COLO829 (cell line): ENCODE measurements around the gene PRKCE.

Experiments
- DNase-seq: peaks from one replicate; pipeline ENCODE4 v3.0.0; 2012; ENCODE audit warnings: low spot score

Gene PRKCE

GRCh38 chr2:45992021-45992740 lies 340.7 kb downstream of the PRKCE start:
- DNase-seq, result no peak

GRCh38 chr2:45992741-45993475 lies 341.4 kb downstream of the PRKCE start:
- no peak for DNase-seq

GRCh38 chr2:45993476-45993991 lies 342.1 kb downstream of the PRKCE start:
- peak; percentile 76 for DNase-seq

- no peak for DNase-seq
Measured at GRCh38 chr2:45994060-45994459, 342.6 kb downstream of the PRKCE start.

- DNase-seq, result no peak
Measured at GRCh38 chr2:46000660-46001059, 349.2 kb downstream of the PRKCE start.

- DNase-seq, result no peak
Measured at GRCh38 chr2:46001290-46001689, 349.8 kb downstream of the PRKCE start.

- no peak for DNase-seq
Measured at GRCh38 chr2:46001741-46002506, 350.4 kb downstream of the PRKCE start.

- no peak for DNase-seq
Measured at GRCh38 chr2:46002507-46002883, 351.0 kb downstream of the PRKCE start.

- no peak for DNase-seq
Measured at GRCh38 chr2:46002947-46003346, 351.5 kb downstream of the PRKCE start.

- no peak for DNase-seq
Measured at GRCh38 chr2:46003903-46004473, 352.5 kb downstream of the PRKCE start.

- no peak for DNase-seq
Measured at GRCh38 chr2:46006473-46007025, 355.1 kb downstream of the PRKCE start.

GRCh38 chr2:46007412-46007811 lies 355.9 kb downstream of the PRKCE start:
- no peak for DNase-seq

- DNase-seq, result no peak
Measured at GRCh38 chr2:46008091-46008870, 356.8 kb downstream of the PRKCE start.

GRCh38 chr2:46009315-46009714 lies 357.8 kb downstream of the PRKCE start:
- DNase-seq, result no peak

- no peak for DNase-seq
Measured at GRCh38 chr2:46009772-46010171, 358.3 kb downstream of the PRKCE start.

GRCh38 chr2:46010223-46010924 lies 358.9 kb downstream of the PRKCE start:
- no peak for DNase-seq

GRCh38 chr2:46010925-46011490 lies 359.5 kb downstream of the PRKCE start:
- peak; percentile 64 for DNase-seq

- DNase-seq, result no peak
Measured at GRCh38 chr2:46012618-46013240, 361.3 kb downstream of the PRKCE start.

GRCh38 chr2:46013726-46014125 lies 362.3 kb downstream of the PRKCE start:
- DNase-seq, result no peak
